Measurements from ENCODE around the gene HNRNPLL. TPM values are rescaled to one million over a fixed set of nuclear protein-coding genes. Genes with fewer than 3 reads are reported as not detected.
A peak's percentile ranks its signal among the peaks of the same experiment; 100 is the strongest.

HNRNPLL gene
- total RNA-seq, 3 donors from 2014 or later = 48.3 to 75.1 (median 57.0) TPM

DNA sequence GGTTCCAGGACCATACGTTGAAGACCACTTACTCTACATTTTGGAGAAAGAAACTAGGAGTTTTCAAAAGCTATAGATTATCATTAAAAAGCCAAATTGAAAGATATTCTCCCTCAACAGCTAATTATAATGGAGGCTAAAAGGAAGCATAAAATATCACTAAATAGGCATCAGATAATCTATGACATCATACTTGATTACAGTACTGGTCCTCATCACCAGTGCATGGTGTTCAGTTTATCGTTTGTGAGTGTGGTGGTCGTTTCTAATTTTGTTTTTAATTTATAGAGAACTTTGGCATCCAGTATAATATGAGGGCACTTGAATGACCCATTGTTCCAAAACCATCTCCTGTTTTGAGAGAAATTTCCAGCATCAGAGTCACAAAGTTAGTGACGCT is 80.9 kb downstream of the HNRNPLL start:
- Histone ChIP-seq H3K27me3 (no peaks in the 10 kb centered on the region), H3K9me3 (no peaks in the 10 kb centered on the region), H3K4me1 (no peaks in the 10 kb centered on the region), H3K4me3 (no peak overlapping the region), H3K36me3 (no peaks in the 10 kb centered on the region), H3K27ac (no peak overlapping the region)
- DNase-seq (ENCODE audit: low spot score in 2 of 2) = no peak
- intact Hi-C loops (cut with DNase I; ENCODE audit: low total_unique reads) = no loop called here
- no peak for TF ChIP-seq POLR2A (IDR thresholded peaks at IDR 0.05)
- TF ChIP-seq, protein P1, sequence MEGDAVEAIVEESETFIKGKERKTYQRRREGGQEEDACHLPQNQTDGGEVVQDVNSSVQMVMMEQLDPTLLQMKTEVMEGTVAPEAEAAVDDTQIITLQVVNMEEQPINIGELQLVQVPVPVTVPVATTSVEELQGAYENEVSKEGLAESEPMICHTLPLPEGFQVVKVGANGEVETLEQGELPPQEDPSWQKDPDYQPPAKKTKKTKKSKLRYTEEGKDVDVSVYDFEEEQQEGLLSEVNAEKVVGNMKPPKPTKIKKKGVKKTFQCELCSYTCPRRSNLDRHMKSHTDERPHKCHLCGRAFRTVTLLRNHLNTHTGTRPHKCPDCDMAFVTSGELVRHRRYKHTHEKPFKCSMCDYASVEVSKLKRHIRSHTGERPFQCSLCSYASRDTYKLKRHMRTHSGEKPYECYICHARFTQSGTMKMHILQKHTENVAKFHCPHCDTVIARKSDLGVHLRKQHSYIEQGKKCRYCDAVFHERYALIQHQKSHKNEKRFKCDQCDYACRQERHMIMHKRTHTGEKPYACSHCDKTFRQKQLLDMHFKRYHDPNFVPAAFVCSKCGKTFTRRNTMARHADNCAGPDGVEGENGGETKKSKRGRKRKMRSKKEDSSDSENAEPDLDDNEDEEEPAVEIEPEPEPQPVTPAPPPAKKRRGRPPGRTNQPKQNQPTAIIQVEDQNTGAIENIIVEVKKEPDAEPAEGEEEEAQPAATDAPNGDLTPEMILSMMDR (IDR thresholded peaks at IDR 0.05) = no peak
- no peak for TF ChIP-seq POLR2AphosphoS5 (IDR thresholded peaks at IDR 0.05)

DNA sequence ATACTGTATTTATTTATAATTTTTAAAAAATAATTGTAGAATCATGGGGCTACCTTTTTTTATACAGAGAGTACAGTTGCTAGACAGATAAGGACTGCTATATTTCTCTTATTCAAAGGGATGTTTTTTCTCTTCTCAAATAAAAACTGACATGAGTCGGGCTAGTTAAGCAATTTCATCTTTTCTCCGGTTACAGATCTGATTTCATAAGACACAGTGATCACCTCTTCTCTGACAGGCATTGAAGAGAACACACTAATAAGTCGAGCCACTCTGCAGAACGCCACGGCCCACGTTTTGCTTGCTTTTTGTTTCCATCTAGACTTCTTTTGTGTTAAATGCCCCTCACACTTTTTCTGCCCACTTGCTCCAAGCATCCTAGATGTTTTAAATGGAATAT is 85.4 kb downstream of the HNRNPLL start:
- Histone ChIP-seq H3K36me3 (no peaks in the 10 kb centered on the region), H3K4me1 (no peaks in the 10 kb centered on the region), H3K27me3 (no peaks in the 10 kb centered on the region), H3K4me3 (no peak overlapping the region), H3K27ac (no peak overlapping the region), H3K9me3 (no peaks in the 10 kb centered on the region)
- TF ChIP-seq, protein P1 (IDR thresholded peaks at IDR 0.05) = no peak
- intact Hi-C loops (cut with DNase I; ENCODE audit: low total_unique reads) = no loop called here
- no peak for DNase-seq (ENCODE audit: low spot score in 2 of 2)

DNA sequence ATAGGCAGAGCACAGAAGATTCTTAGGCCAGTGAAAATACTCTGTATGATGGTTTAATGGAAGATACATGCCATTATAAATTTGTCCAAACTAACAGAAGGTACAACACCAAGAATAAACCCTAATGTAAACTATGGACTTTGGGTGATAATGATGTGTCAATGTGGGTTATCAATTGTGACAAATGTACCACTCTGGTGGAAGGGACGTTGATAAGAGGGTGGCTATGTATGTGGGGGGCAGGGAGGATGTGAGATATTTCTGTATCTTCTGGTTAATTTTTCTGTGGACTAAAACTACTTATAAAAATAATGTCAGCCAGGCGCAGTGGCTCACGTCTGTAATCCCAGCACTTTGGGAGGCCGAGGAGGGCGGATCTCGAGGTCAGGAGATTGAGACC is 86.2 kb downstream of the HNRNPLL start:
- DNase-seq (ENCODE audit: low spot score in 2 of 2) = no peak
- no peaks in the 10 kb centered on the region for H3K9me3 ChIP-seq
- H3K27me3 ChIP-seq = no peaks in the 10 kb centered on the region
- intact Hi-C loops (cut with DNase I; ENCODE audit: low total_unique reads) = no loop called here
- no peak for TF ChIP-seq POLR2AphosphoS5 (IDR thresholded peaks at IDR 0.05)
- TF ChIP-seq, protein P1 (IDR thresholded peaks at IDR 0.05) = no peak
- no peak for TF ChIP-seq POLR2A (IDR thresholded peaks at IDR 0.05)
- no peaks in the 10 kb centered on the region for H3K36me3 ChIP-seq
- H3K27ac ChIP-seq = no peak overlapping the region
- no peaks in the 10 kb centered on the region for H3K4me1 ChIP-seq
- H3K4me3 ChIP-seq = no peak overlapping the region

DNA sequence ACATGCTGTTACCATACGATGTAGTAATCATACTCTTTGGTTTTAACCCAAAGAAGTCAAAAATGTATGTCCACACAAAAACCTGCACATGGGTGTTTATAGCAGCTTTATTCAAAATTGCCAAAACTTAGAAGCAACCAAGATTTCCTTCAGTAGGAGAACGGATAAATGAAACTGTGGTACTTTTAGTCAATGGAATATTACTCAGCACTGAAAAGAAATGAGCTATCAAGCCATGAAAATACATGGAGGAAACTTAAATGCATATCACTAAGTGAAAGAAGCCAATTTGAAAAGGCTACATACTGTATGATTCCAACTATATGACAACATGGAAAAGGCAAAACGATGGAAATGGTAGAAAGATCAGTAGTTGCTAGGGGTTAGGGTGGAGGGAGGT is 86.6 kb downstream of the HNRNPLL start:
- Histone ChIP-seq H3K36me3 (no peaks in the 10 kb centered on the region), H3K4me3 (peak overlapping the region in 2 of 3 donors; percentile 44 to 61), H3K9me3 (no peaks in the 10 kb centered on the region), H3K27me3 (no peaks in the 10 kb centered on the region), H3K4me1 (no peaks in the 10 kb centered on the region), H3K27ac (peak overlapping the region; percentile 87 to 93)
- no peak for TF ChIP-seq POLR2A (IDR thresholded peaks at IDR 0.05)
- TF ChIP-seq POLR2AphosphoS5 (IDR thresholded peaks at IDR 0.05) = no peak
- TF ChIP-seq, protein P1 (IDR thresholded peaks at IDR 0.05) = no peak
- intact Hi-C loops (cut with DNase I; ENCODE audit: low total_unique reads) = no loop called here
- no peak for DNase-seq (ENCODE audit: low spot score in 2 of 2)

DNA sequence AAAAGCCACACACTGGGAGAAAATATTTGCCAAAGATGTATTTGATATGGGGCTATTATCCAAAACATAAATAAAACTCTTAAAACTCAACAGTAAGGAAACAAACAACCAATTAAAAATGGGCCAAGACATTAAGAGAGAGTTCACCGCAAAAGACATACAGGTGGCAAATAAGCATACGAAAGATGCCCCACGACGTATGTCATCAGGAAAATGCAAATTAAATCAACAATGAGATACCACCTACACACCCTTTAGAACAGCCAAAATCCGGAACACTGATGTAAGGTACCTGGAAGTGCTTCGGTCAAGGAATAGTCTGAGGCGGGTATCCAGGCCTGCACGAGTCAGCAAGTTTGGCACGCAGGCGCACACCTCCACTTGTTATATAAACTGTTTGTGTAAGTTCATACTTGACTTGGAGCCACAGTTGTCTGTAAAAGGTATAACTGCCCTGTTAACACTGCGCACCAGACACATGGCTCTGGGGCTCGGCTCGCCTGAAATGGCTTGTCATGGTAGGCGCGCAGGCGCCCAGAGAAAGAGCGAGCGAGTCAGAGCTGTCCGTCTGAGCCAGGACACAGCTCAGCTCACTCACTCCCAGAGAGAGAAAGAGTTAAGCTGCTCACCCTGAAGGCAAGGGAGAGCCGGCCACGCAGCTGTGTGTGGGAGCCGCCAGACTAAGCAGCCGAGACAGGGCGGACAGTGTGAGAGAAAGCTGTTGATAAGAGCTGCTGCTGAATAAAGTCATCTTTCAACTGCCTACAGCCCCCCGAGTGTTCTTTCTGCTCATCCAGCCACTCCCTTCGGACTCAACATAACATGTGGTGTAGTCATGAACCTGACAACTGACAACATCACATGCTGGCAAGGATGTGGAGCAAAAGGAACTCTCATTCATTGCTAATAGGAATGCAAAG is 87.3 kb downstream of the HNRNPLL start:
- peak overlapping the region in 2 of 3 donors; percentile 44 to 61 for H3K4me3 ChIP-seq
- DNase-seq (ENCODE audit: low spot score in 2 of 2) = peak; percentile 78
- no peaks in the 10 kb centered on the region for H3K4me1 ChIP-seq
- no peaks in the 10 kb centered on the region for H3K9me3 ChIP-seq
- H3K36me3 ChIP-seq = no peaks in the 10 kb centered on the region
- H3K27ac ChIP-seq = peak overlapping the region; percentile 87 to 93
- peak in 1 of 3 donors; percentile 56 for TF ChIP-seq POLR2AphosphoS5 (IDR thresholded peaks at IDR 0.05)
- TF ChIP-seq POLR2A (IDR thresholded peaks at IDR 0.05) = no peak
- intact Hi-C loops (cut with DNase I; ENCODE audit: low total_unique reads) = no loop called here
- no peaks in the 10 kb centered on the region for H3K27me3 ChIP-seq
